DOHH2 (cell line): ENCODE measurements around the gene EYA4.

Experiments
- H3F3A ChIP-seq: fragments of 200-600 bp; sonication (generic), shearing (Covaris generic); 2 replicates; pipeline ENCODE4 v1.6.0; 2016; ENCODE audit warnings: antibody characterized with exemption, mild to moderate bottlenecking; ENCODE audit not compliant: control insufficient read depth, insufficient read depth
- H3K27ac ChIP-seq: fragments of 200-600 bp; sonication (generic); 2 replicates; pipeline ENCODE4 v1.5.1; 2014; ENCODE audit warnings: low read depth, mild to moderate bottlenecking, low read length, moderate library complexity
- H3K27me3 ChIP-seq: fragments of 200-600 bp; sonication (generic); 2 replicates; pipeline ENCODE4 v1.6.1; 2014; ENCODE audit warnings: mild to moderate bottlenecking, low read length, mixed read lengths; ENCODE audit not compliant: control insufficient read depth
- H3K36me3 ChIP-seq: fragments of 200-600 bp; sonication (generic); 2 replicates; pipeline ENCODE4 v1.6.1; 2014; ENCODE audit warnings: mild to moderate bottlenecking, low read length, moderate library complexity, mixed read lengths; ENCODE audit not compliant: control insufficient read depth
- H3K4me1 ChIP-seq: fragments of 200-600 bp; sonication (generic); 2 replicates; pipeline ENCODE4 v1.6.1; 2014; ENCODE audit warnings: mild to moderate bottlenecking, low read length, mixed read lengths; ENCODE audit not compliant: control insufficient read depth
- H3K4me2 ChIP-seq: fragments of 200-600 bp; sonication (generic); 2 replicates; pipeline ENCODE4 v1.6.0; 2014; ENCODE audit warnings: mild to moderate bottlenecking, low read length, moderate library complexity
- H3K4me3 ChIP-seq: fragments of 200-600 bp; sonication (generic); 2 replicates; pipeline ENCODE4 v1.5.1; 2014; ENCODE audit warnings: mild to moderate bottlenecking, low read length, mixed read lengths
- H3K79me2 ChIP-seq: fragments of 200-600 bp; sonication (generic); 2 replicates; pipeline ENCODE4 v1.6.1; 2014; ENCODE audit warnings: mild to moderate bottlenecking, low read length, mixed read lengths; ENCODE audit not compliant: control insufficient read depth
- H3K9me2 ChIP-seq: fragments of 200-600 bp; sonication (generic); replicated peaks from 2 replicates; pipeline ENCODE4 v1.6.1; 2014; ENCODE audit warnings: mild to moderate bottlenecking, low read length, mixed read lengths; ENCODE audit not compliant: control insufficient read depth
- H3K9me3 ChIP-seq: fragments of 200-600 bp; sonication (generic); 2 replicates; pipeline ENCODE4 v1.6.1; 2014; ENCODE audit warnings: antibody characterized with exemption, low read length, mixed read lengths; ENCODE audit not compliant: control insufficient read depth, insufficient read depth
- H4K20me1 ChIP-seq: fragments of 200-600 bp; sonication (generic); 2 replicates; pipeline ENCODE4 v1.6.0; 2014; ENCODE audit warnings: low read depth, mild to moderate bottlenecking, antibody characterized with exemption, low read length, moderate library complexity; ENCODE audit not compliant: control insufficient read depth, insufficient read depth
- EZH2phosphoT487 ChIP-seq: fragments of 200-600 bp; sonication (generic); IDR thresholded peaks from 2 replicates; pipeline ENCODE4 v1.6.1; 2017; ENCODE audit warnings: borderline replicate concordance, mild to moderate bottlenecking, antibody characterized with exemption, low read length, moderate library complexity, mixed read lengths
- TF ChIP-seq, protein P1 (sequence below): fragments of 200-600 bp; sonication (generic); IDR thresholded peaks from one replicate; pipeline ENCODE4 v1.5.1; 2014; ENCODE audit warnings: antibody characterized with exemption, mild to moderate bottlenecking, low read depth, low read length; ENCODE audit not compliant: poor library complexity, severe bottlenecking

Gene EYA4

DNA sequence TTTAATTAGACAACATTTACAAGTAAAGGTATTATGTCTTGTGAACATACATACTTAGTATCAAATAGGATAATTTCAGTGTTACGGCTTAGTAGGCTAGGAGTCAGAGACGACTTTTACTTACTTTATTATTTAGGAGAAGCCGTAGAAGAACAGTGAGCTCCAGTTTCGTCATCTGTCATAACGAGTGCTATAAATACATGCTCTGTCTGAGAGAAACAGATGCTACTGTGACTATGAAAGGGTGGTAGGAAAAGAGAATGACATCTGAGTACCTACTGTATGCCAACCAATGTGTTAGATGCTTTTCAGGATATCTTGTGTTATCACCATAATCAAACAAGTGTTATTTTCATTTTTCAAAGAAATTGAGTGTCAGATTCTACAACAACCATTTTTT, 119.0 kb downstream of the EYA4 start:
- Histone ChIP-seq H3K27ac (no peak overlapping the region), H3K4me3 (no peak overlapping the region), H3K9me3 (no peaks in the 10 kb centered on the region), H3K4me2 (no peak overlapping the region), H3K36me3 (no peaks in the 10 kb centered on the region), H3F3A (no peaks in the 10 kb centered on the region), H3K27me3 (no peaks in the 10 kb centered on the region), H3K9me2 (no peaks in the 10 kb centered on the region), H4K20me1 (no peaks in the 10 kb centered on the region), H3K79me2 (no peaks in the 10 kb centered on the region), H3K4me1 (no peaks in the 10 kb centered on the region)
- no peak for TF ChIP-seq EZH2phosphoT487
- TF ChIP-seq, protein P1, sequence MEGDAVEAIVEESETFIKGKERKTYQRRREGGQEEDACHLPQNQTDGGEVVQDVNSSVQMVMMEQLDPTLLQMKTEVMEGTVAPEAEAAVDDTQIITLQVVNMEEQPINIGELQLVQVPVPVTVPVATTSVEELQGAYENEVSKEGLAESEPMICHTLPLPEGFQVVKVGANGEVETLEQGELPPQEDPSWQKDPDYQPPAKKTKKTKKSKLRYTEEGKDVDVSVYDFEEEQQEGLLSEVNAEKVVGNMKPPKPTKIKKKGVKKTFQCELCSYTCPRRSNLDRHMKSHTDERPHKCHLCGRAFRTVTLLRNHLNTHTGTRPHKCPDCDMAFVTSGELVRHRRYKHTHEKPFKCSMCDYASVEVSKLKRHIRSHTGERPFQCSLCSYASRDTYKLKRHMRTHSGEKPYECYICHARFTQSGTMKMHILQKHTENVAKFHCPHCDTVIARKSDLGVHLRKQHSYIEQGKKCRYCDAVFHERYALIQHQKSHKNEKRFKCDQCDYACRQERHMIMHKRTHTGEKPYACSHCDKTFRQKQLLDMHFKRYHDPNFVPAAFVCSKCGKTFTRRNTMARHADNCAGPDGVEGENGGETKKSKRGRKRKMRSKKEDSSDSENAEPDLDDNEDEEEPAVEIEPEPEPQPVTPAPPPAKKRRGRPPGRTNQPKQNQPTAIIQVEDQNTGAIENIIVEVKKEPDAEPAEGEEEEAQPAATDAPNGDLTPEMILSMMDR, result no peak

DNA sequence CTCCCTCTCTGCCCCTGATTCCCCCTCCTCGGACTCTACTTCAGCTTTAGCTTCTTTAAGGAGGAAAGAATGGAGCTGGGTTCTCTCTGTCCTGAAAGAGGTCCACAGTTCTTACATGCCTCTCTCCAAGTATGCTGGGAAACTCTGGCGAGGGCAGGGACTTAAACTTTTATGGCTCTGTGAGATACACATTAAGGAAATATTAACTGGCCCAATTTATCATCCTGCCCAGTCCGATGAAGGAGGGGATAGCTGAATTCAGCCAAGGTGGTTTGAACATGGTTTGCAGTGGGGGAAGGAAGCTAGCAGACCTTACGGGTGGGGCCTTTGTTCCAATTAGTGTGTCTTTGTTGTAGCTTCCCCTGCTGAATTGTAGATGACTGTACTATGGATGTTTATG, 121.7 kb downstream of the EYA4 start:
- Histone ChIP-seq H3K9me2 (no peaks in the 10 kb centered on the region), H4K20me1 (no peaks in the 10 kb centered on the region), H3K36me3 (no peaks in the 10 kb centered on the region), H3K4me1 (no peaks in the 10 kb centered on the region), H3K27ac (no peak overlapping the region), H3K4me3 (no peak overlapping the region), H3K4me2 (no peak overlapping the region), H3K9me3 (no peaks in the 10 kb centered on the region), H3F3A (no peaks in the 10 kb centered on the region), H3K79me2 (no peaks in the 10 kb centered on the region), H3K27me3 (no peaks in the 10 kb centered on the region)
- TF ChIP-seq EZH2phosphoT487, result no peak
- TF ChIP-seq, protein P1, result no peak

DNA sequence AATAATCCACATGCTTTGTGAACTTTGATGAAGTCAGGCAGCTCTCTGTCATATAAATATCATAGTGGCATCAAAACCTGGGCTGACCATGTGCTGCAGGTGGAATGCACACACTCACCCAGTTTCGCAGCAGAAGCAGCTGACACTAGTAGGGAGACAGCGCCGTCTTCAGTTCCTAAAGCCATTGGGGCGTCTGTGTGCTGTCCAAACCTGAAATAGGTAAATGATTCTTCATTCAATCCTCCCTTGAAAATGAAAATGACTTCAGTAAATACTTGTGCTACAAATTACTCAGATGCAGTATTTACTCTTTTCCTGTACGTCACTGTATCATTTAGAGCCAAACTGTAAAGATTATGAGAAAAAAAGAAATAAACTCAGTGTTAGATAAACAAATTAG, 127.5 kb downstream of the EYA4 start:
- Histone ChIP-seq H3K9me2 (no peaks in the 10 kb centered on the region), H3K4me1 (no peaks in the 10 kb centered on the region), H4K20me1 (no peaks in the 10 kb centered on the region), H3K4me3 (no peak overlapping the region), H3K9me3 (no peaks in the 10 kb centered on the region), H3F3A (no peaks in the 10 kb centered on the region), H3K36me3 (no peaks in the 10 kb centered on the region), H3K4me2 (no peak overlapping the region), H3K27me3 (no peaks in the 10 kb centered on the region), H3K27ac (no peak overlapping the region), H3K79me2 (no peaks in the 10 kb centered on the region)
- TF ChIP-seq, protein P1, result no peak
- TF ChIP-seq EZH2phosphoT487, result no peak
